Measurements from ENCODE around the gene PPIL6.

- TF ChIP-seq CTCF (IDR thresholded peaks at IDR 0.05): no peak
- TF ChIP-seq POLR2A (IDR thresholded peaks at IDR 0.05): no peak
Measured at GRCh38 chr6:109456710-109457561, 16.5 kb upstream of the PPIL6 start.
